Rectal smooth muscle tissue (tissue), 1 donor: Measurements from ENCODE around the gene TRAFD1.
"Not testable (repeated sequence)": the region's sequence is repeated elsewhere in the genome, so short reads cannot be mapped to it uniquely, and the experiment has no call there.

Experiments
- H3K27ac ChIP-seq: one replicate; pipeline ENCODE4 v1.7.0; 2013; ENCODE audit warnings: low read depth, low read length, inconsistent platforms
- H3K27me3 ChIP-seq: one replicate; pipeline ENCODE4 v1.7.0; 2013; ENCODE audit warnings: low read length; ENCODE audit not compliant: control insufficient read depth, insufficient read depth
- H3K36me3 ChIP-seq: one replicate; pipeline ENCODE4 v1.7.0; 2013; ENCODE audit warnings: low read length; ENCODE audit not compliant: control insufficient read depth, insufficient read depth
- H3K4me1 ChIP-seq: one replicate; pipeline ENCODE4 v1.7.0; 2013; ENCODE audit warnings: low read length; ENCODE audit not compliant: control insufficient read depth, insufficient read depth
- H3K4me3 ChIP-seq: one replicate; pipeline ENCODE4 v1.7.0; 2013; ENCODE audit warnings: low read length
- H3K9ac ChIP-seq: one replicate; pipeline ENCODE4 v1.7.0; 2013; ENCODE audit warnings: low read length

TRAFD1 gene

GRCh38 chr12:112151766-112152541 lies 26.6 kb downstream of the TRAFD1 start:
- Histone ChIP-seq H3K36me3 (peaks cover 39% of the 10 kb centered on the region), H3K27me3 (no peaks in the 10 kb centered on the region), H3K9ac (no peak overlapping the region), H3K4me1 (no peaks in the 10 kb centered on the region), H3K4me3 (no peak overlapping the region), H3K27ac (no peak overlapping the region)

DNA sequence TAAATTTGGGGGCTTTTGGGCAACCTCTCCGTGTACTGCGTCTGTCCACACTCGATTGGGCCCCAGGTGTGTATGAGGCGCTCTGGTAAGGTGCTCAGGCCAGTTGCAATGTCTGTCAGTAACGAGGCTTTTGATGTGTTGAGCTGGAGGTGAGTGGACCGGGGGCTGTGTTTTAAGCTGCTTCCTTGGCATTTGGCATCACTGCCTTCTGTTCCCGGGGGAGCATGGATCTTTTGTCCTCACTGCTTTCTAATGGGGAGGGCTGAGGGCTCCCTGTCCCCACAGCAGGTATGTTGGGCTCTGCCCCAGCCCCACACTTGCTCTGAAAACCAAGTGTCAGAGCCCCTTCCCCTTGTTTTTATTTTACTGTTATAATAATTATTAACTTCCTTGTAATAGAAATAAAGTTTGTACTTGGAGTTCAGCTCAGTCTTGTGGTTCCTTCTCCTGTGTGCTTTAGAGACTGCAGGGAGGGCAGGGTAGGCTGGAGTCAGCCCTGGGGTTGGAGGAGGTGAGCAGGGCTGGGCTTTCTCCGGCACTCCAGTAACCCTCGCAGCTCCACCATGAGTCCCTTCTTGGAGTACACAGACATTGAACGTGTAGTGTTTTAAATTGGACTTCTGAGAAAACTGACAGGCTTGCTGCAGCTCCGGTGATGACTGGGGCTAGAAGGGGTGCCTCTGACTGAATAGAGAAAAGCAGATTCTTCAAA lies 28.0 kb downstream of the TRAFD1 start:
- H3K9ac ChIP-seq, result no peak overlapping the region
- no peaks in the 10 kb centered on the region for H3K27me3 ChIP-seq
- no peaks in the 10 kb centered on the region for H3K4me1 ChIP-seq
- H3K36me3 ChIP-seq, result peaks cover 35% of the 10 kb centered on the region
- H3K27ac ChIP-seq, result no peak overlapping the region
- no peak overlapping the region for H3K4me3 ChIP-seq

GRCh38 chr12:112153893-112154219 lies 28.5 kb downstream of the TRAFD1 start:
- Histone ChIP-seq H3K36me3 (peaks cover 32% of the 10 kb centered on the region), H3K27ac (no peak overlapping the region), H3K4me3 (no peak overlapping the region), H3K4me1 (no peaks in the 10 kb centered on the region), H3K27me3 (no peaks in the 10 kb centered on the region), H3K9ac (no peak overlapping the region)

GRCh38 chr12:112158461-112159145 lies 33.2 kb downstream of the TRAFD1 start:
- H3K36me3 ChIP-seq, result peaks cover 35% of the 10 kb centered on the region
- not testable (repeated sequence) for H3K4me3 ChIP-seq, H3K27ac ChIP-seq, H3K4me1 ChIP-seq, H3K27me3 ChIP-seq, H3K9ac ChIP-seq

- Histone ChIP-seq H3K4me1 (no peaks in the 10 kb centered on the region), H3K9ac (no peak overlapping the region), H3K36me3 (peaks cover 34% of the 10 kb centered on the region), H3K27me3 (no peaks in the 10 kb centered on the region), H3K4me3 (no peak overlapping the region), H3K27ac (no peak overlapping the region)
Observed at GRCh38 chr12:112159146-112159541, 33.8 kb downstream of the TRAFD1 start.

DNA sequence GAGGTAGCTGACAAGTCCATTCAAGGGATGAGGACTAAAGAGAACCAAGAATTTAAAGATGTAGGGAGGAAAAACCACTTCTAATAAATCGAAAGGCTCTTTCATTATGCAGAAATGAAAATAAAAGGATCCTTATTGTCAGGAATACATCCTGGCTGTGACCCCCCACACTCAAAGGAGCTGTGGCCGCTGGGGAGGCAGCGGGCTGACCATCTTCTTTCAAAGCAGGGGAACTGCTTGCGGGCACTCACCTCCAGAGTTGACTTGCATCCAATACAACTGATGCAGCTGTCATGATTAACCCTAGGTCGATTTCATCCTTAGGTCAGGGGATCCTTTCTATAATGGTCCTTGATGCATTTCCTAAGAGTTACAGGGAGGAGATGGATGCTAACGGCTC lies 35.3 kb downstream of the TRAFD1 start:
- Histone ChIP-seq H3K27me3 (no peaks in the 10 kb centered on the region), H3K27ac (no peak overlapping the region), H3K9ac (no peak overlapping the region), H3K4me3 (no peak overlapping the region), H3K4me1 (no peaks in the 10 kb centered on the region), H3K36me3 (peaks cover 34% of the 10 kb centered on the region)

- H3K36me3 ChIP-seq, result peaks cover 34% of the 10 kb centered on the region
- no peak overlapping the region for H3K9ac ChIP-seq
- no peaks in the 10 kb centered on the region for H3K27me3 ChIP-seq
- no peaks in the 10 kb centered on the region for H3K4me1 ChIP-seq
- H3K4me3 ChIP-seq, result no peak overlapping the region
- no peak overlapping the region for H3K27ac ChIP-seq
Observed at GRCh38 chr12:112161711-112162110, 36.4 kb downstream of the TRAFD1 start.

DNA sequence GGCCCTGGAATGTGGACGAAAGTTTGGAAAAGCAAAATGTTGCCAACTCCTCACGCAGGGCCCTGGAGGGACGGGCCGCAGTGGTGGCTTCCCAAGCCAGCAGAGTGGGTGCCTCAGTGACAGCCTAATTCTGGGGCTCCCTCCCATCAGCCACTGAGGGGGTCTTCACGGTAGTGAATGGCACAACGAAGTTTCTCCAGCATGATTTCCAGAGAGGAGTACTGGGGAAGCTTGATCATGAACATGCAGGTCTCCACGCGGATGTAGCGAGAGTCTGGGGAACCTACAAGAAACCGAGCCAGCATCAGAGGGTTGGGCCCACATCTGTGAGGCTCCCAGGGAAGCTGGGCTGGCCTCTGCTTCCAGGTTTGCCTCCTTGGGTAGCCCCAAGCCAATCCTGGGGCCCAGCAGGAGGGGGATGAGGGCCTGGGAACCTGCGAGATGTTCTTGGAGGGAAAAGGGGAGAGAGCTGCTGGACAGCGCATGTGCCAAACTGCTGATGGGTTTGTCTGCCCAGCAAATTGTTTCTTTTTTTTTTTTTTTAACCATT lies 37.0 kb downstream of the TRAFD1 start:
- Histone ChIP-seq H3K27ac (no peak overlapping the region), H3K4me1 (no peaks in the 10 kb centered on the region), H3K4me3 (no peak overlapping the region), H3K27me3 (no peaks in the 10 kb centered on the region), H3K9ac (no peak overlapping the region), H3K36me3 (peaks cover 34% of the 10 kb centered on the region)

GRCh38 chr12:112163056-112163455 lies 37.7 kb downstream of the TRAFD1 start:
- Histone ChIP-seq H3K4me1 (no peaks in the 10 kb centered on the region), H3K36me3 (peaks cover 33% of the 10 kb centered on the region), H3K27ac (no peak overlapping the region), H3K4me3 (no peak overlapping the region), H3K9ac (no peak overlapping the region), H3K27me3 (no peaks in the 10 kb centered on the region)

GRCh38 chr12:112163471-112163991 lies 38.2 kb downstream of the TRAFD1 start:
- no peak overlapping the region for H3K4me3 ChIP-seq
- no peaks in the 10 kb centered on the region for H3K4me1 ChIP-seq
- no peaks in the 10 kb centered on the region for H3K27me3 ChIP-seq
- no peak overlapping the region for H3K9ac ChIP-seq
- H3K27ac ChIP-seq, result no peak overlapping the region
- H3K36me3 ChIP-seq, result peaks cover 31% of the 10 kb centered on the region

- no peak overlapping the region for H3K9ac ChIP-seq
- H3K27ac ChIP-seq, result no peak overlapping the region
- H3K4me1 ChIP-seq, result no peaks in the 10 kb centered on the region
- no peaks in the 10 kb centered on the region for H3K27me3 ChIP-seq
- H3K4me3 ChIP-seq, result no peak overlapping the region
- H3K36me3 ChIP-seq, result peaks cover 33% of the 10 kb centered on the region
Observed at GRCh38 chr12:112164011-112164660, 38.8 kb downstream of the TRAFD1 start.

GRCh38 chr12:112165624-112166023 lies 40.3 kb downstream of the TRAFD1 start:
- peaks cover 23% of the 10 kb centered on the region for H3K36me3 ChIP-seq
- H3K4me3 ChIP-seq, result no peak overlapping the region
- no peaks in the 10 kb centered on the region for H3K4me1 ChIP-seq
- no peaks in the 10 kb centered on the region for H3K27me3 ChIP-seq
- no peak overlapping the region for H3K9ac ChIP-seq
- H3K27ac ChIP-seq, result no peak overlapping the region
